ENCODE data around the gene ARFGAP3.

Gene ARFGAP3

DNA sequence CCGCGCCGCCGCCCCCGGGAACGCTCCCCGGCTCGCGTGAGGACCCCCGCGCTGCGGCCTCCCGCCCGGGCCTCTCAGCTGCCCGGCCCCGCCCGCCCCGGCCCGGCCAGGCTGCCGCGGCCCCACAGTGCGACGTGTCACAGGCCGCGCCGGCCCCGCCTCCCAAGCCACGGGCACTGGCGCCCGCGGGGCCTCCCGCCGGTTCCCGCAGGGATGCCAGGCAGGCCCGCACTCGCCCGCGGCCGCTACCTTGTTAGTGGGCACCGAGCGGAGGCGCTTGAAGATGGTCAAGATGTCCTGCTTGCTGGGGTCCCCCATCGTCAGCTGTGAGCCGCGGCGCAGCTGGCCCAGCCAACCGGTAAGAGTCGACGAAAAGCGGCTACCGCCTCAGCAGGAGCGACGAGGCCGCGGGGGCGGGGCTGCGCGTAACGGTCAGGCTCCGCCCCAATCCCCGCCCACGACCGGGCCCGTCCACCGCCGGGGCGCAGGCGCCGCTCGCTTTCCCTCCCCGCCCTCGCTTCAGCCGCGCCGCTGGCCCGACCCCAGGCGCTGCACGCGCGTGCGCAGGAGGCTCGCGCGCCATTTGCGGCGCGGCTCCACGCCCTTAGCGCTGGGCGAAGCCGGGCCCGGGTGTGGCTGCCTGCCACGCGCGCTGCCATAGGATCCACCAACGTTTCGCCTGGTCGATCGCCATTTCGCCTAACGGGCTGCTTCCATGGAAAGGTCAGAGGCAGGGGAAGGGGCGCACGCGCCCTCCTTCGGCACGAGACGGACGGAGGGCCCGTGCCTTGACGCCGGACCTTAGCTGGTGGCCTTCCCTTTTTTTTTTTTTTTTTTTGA lies at the start of gene ARFGAP3:
TSS of gene ARFGAP3 (minus strand) at position 409 of the 840 bp plus-strand sequence. CDS start at position 318, 91 bp downstream.
- peak; percentile 96 for DNase-seq

GRCh38 chr22:42905702-42906183 lies 48.7 kb upstream of the ARFGAP3 start:
- DNase-seq, result no peak

DNA sequence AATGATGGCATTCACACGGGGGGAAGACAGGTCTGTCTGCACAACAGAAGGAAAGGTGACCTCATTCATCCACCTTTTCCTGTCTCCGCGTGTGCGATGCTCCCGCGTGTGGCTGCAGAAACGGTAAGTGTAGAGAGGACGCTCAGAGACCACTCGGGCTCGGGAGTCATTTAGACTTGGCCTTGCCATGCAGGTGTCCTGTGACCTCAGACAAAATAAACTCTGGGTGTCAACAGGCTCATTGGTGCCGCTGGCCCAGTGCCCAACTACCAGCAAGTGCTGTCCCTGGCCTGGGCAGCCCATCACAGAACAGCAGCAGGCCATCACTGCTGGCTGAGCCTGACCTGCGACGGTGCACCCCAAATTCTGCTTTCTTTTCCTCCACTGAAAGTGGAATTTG lies 48.1 kb upstream of the ARFGAP3 start:
- DNase-seq, result no peak

- no peak for DNase-seq
These were observed 47.0 kb upstream of the ARFGAP3 start for GRCh38 chr22:42904050-42904449.

GRCh38 chr22:42902875-42903510 lies 45.9 kb upstream of the ARFGAP3 start:
- DNase-seq, result no peak

DNA sequence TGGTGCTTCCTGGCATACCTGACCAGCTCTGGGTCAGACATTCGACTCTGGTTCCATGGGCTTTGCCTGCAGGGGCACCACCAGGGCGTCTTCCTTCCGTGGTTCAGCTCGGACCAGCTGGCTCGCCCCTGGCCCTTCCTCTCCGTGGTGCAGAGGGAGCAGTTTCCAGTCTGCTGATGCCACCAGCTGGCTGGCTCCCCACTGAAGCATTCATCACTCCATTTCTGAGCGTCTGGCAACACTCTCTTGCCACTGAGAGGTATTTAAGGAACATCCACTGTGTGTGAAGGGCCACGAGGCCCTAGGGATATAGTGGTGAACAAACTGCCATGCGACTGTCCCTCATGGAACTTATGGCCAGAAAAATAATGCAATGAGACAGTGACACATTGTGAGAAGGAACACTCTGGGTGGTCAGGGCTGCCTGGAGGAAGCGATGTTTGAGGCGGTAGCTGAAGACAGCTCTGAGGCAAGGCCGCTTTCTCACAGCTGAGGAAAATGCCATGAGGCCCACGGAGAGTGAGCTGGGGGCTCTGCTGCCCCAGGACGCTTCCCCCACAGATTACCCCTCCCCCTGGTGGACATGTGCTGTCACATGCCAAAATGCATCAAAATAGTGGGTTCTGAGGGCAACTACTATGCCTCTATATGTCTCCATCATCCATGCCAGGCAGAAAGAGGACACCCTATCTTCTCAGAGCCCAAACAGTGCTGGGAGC lies 44.9 kb upstream of the ARFGAP3 start:
- DNase-seq, result peak; percentile 56

GRCh38 chr22:42897960-42898359 lies 40.9 kb upstream of the ARFGAP3 start:
- no peak for DNase-seq

DNA sequence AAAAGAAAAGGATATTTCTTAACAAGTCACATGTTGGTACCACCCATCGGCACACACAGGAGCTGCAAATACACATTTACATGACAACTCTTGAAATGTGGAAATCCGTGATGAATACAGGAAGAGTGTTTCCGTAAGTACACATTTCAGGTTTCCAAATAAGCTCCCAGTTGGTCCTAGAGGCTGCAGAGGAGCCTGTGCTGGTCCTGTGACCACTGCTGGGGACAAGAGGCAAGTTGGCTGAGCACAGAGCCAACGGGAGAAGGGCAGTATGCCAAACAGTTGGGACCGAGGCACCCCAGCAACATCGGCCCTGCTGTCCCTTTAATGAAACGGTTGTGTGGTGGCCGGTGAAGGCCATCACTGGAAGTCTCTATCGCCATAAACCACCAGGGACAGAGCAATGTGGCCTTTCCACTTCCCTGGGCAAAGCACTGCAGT lies 38.5 kb upstream of the ARFGAP3 start:
- DNase-seq, result no peak

DNA sequence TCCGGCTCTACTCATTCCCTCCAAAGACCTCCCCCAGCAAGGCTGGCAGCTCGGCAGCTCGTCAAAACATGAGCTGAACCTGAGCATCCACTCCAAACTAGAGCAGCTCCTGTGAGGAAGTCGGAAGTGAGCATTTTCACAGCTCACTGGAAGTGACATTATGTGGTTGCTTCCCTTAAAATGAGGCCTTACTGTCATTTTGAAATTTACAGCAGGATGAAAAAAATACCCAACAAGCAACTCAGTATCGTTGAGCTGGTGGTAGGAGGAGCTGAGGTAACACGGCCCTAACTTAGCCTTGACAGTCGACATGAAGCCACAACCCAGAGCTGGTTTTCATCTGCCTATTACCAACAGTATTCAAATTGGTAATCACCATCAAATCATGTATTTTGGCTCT lies 38.0 kb upstream of the ARFGAP3 start:
- DNase-seq, result peak; percentile 69

GRCh38 chr22:42893371-42894150 lies 36.5 kb upstream of the ARFGAP3 start:
- DNase-seq, result no peak

- peak; percentile 52 for DNase-seq
These were observed 35.7 kb upstream of the ARFGAP3 start for GRCh38 chr22:42892571-42893316.

DNA sequence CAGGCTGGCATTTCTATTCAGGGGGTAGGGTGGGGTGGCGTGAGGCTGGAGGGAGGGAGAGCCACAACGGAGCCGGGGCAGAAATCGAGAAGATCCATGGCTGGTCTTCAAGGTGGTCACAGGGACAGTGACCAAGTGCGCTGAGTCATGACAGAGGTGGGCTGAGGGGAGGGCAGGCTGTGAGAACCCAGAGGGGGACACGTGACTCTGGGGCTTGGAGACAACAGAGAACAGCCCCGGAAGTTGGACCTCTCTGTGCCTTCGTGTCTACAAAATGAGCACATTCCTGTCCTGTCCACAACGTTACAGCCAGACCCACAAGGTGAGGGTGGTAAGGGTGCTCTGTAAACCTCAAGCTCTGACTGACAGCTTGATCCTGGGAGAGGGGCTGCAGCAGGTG lies 35.1 kb upstream of the ARFGAP3 start:
- no peak for DNase-seq

DNA sequence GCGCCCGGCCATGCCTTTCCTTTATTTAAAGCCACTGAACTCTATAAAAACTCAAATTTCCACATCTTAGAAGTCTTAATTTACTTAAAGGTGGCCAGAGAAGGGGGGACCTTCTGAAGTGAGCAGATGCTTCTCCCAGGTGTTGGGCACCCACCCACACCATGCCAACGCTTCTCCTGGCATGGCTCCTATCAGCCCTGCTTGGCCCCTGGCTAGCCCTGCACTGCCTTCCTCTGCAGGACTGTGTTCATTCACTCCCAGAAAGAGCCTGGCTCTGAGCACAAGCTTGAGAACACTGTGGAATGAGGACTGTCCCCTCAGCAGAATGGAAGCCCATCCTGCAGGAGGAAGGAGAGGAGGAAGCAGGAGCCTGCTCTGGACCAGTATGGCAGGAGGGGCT lies 34.6 kb upstream of the ARFGAP3 start:
- no peak for DNase-seq

DNA sequence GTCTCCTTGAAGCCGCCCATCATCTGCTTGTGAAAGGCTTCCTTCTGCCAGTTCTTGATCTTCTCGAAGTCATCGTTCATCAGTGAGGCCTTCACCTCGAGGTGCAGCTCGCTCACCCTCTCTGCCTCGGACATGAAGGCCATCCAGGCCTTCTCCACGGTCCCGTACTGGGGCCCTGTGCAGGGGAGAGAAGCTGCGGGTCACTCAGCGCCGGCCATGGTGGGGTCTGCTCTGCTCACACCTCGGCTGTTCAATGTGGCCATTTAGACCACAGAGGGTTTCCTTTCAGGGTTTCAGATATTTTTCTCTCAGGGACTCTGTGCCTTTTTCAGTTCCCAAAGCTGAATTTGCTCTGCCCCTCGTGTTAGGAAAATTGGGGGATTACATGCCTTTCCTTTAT lies 33.9 kb upstream of the ARFGAP3 start:
- no peak for DNase-seq

DNA sequence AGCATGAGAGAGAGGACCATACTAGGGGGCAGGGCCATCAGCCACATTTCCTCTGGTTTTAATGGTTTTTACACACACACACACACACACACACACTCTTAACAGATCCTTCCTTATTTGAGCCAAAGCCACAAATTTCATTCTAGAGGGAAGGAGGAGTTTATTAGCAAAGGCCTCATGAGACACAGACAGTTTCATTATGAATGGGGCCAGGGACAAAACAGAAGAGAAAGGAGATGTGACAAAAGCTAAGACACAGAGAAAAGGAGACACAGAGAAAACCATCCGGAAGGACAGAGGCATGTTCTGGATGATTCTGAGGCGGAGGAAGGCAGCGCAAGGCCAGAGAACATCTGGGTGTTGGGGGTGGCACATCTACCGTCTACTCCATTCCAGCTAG lies 32.2 kb upstream of the ARFGAP3 start:
- DNase-seq, result peak; percentile 84

- DNase-seq, result no peak
These were observed 30.7 kb upstream of the ARFGAP3 start for GRCh38 chr22:42887523-42888507.

- DNase-seq, result no peak
These were observed 30.0 kb upstream of the ARFGAP3 start for GRCh38 chr22:42887120-42887519.

DNA sequence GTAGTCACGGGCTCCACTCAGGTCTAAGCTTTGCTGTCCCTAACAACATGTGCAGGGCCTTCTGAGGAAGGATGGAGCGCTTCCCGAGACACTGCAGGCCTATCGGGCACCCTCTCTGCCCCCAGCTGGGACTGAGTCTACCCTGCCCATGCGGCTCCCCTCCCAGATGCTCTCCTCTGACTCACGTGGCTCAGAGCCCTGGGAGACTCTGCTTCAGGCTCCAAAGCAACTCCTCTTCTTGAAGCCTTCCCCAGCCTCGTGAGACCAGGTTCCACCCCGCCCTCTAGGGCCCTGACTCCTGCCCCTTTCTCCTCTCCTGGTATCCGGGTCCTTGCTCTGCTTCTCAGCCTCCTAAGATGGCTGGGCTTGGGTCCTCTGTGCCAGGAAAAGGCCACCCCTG lies 28.4 kb upstream of the ARFGAP3 start:
- no peak for DNase-seq

GRCh38 chr22:42884616-42885375 lies 27.7 kb upstream of the ARFGAP3 start:
- DNase-seq, result no peak

- no peak for DNase-seq
These were observed 26.9 kb upstream of the ARFGAP3 start for GRCh38 chr22:42883970-42884369.

Measured in hematopoietic multipotent progenitor cell treated with erythropoietin and hydrocortisone succinate and interleukin-3 and kit ligand, for 4 days (in vitro differentiated cells).